ENCODE measurements around the gene UACA.
"Not testable (repeated sequence)": the region's sequence is repeated elsewhere in the genome, so short reads cannot be mapped to it uniquely, and the experiment has no call there.

Gene UACA

GRCh38 chr15:70663069-70663468 is 100.3 kb downstream of the UACA start:
- WGBS, 2 experiments (ENCODE audit: insufficient coverage in 2 of 2), result 100% methylated on average over 1 of the region's 3 CpGs; no CpG with 5 or more reads in 1 of the 2 experiments
- H3K4me1 ChIP-seq (ENCODE audit: control insufficient read depth, insufficient read depth, low read length, poor library complexity, severe bottlenecking); H3K9me3 ChIP-seq (ENCODE audit: control insufficient read depth, low read length); H3K4me3 ChIP-seq (ENCODE audit: extremely low read depth, insufficient read depth, low read length, poor library complexity, severe bottlenecking); H3K27ac ChIP-seq (ENCODE audit: low read depth, low read length, severe bottlenecking): not testable (repeated sequence)
- H3K36me3 ChIP-seq (ENCODE audit: control insufficient read depth, insufficient read depth, low read length), result peaks cover 67% of the 10 kb centered on the region

GRCh38 chr15:70659662-70660061 is 103.7 kb downstream of the UACA start:
- H3K4me1 ChIP-seq (ENCODE audit: control insufficient read depth, insufficient read depth, low read length, poor library complexity, severe bottlenecking), result no peaks in the 10 kb centered on the region
- H3K4me3 ChIP-seq (ENCODE audit: extremely low read depth, insufficient read depth, low read length, poor library complexity, severe bottlenecking), result no peak overlapping the region
- H3K27ac ChIP-seq (ENCODE audit: low read depth, low read length, severe bottlenecking), result no peak overlapping the region
- H3K9me3 ChIP-seq (ENCODE audit: control insufficient read depth, low read length), result no peaks in the 10 kb centered on the region
- H3K36me3 ChIP-seq (ENCODE audit: control insufficient read depth, insufficient read depth, low read length), result peaks cover 55% of the 10 kb centered on the region
- 100% methylated on average over 1 to 2 of the region's 3 CpGs for WGBS, 2 experiments (ENCODE audit: insufficient coverage in 2 of 2)

- peaks cover 47% of the 10 kb centered on the region for H3K36me3 ChIP-seq (ENCODE audit: control insufficient read depth, insufficient read depth, low read length)
- no peaks in the 10 kb centered on the region for H3K9me3 ChIP-seq (ENCODE audit: control insufficient read depth, low read length)
- no peaks in the 10 kb centered on the region for H3K4me1 ChIP-seq (ENCODE audit: control insufficient read depth, insufficient read depth, low read length, poor library complexity, severe bottlenecking)
- no peak overlapping the region for H3K27ac ChIP-seq (ENCODE audit: low read depth, low read length, severe bottlenecking)
- H3K4me3 ChIP-seq (ENCODE audit: extremely low read depth, insufficient read depth, low read length, poor library complexity, severe bottlenecking), result no peak overlapping the region
- 80% methylated on average over 1 of the region's 3 CpGs; no CpG with 5 or more reads in 1 of the 2 experiments for WGBS, 2 experiments (ENCODE audit: insufficient coverage in 2 of 2)
These were observed 104.7 kb downstream of the UACA start for GRCh38 chr15:70658641-70659040.

DNA sequence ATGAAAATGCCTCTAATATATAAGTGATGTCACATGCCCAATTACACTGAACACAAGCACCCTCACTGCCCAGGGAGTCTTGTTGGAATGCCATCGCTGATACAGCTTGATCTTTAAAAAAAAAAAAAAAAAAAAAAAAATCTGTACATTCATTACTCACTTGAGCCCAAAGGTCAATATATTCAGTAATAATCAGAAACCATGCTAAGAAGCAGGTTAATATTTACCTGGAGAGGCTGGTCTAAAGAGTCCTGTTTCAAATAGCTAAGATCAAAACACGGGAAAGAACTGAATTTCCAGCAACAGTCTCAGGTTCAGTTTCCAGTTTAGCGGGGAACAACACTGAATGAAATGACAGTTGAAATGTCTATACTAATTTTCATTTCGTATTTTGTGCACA is 109.9 kb downstream of the UACA start:
- Histone ChIP-seq H3K36me3 (ENCODE audit: control insufficient read depth, insufficient read depth, low read length) (peaks cover 28% of the 10 kb centered on the region), H3K4me1 (ENCODE audit: control insufficient read depth, insufficient read depth, low read length, poor library complexity, severe bottlenecking) (no peaks in the 10 kb centered on the region), H3K27ac (ENCODE audit: low read depth, low read length, severe bottlenecking) (no peak overlapping the region), H3K9me3 (ENCODE audit: control insufficient read depth, low read length) (no peaks in the 10 kb centered on the region), H3K4me3 (ENCODE audit: extremely low read depth, insufficient read depth, low read length, poor library complexity, severe bottlenecking) (no peak overlapping the region)
- 90 to 100% methylated on average over 1 to 2 of the region's 4 CpGs for WGBS, 2 experiments (ENCODE audit: insufficient coverage in 2 of 2)

DNA sequence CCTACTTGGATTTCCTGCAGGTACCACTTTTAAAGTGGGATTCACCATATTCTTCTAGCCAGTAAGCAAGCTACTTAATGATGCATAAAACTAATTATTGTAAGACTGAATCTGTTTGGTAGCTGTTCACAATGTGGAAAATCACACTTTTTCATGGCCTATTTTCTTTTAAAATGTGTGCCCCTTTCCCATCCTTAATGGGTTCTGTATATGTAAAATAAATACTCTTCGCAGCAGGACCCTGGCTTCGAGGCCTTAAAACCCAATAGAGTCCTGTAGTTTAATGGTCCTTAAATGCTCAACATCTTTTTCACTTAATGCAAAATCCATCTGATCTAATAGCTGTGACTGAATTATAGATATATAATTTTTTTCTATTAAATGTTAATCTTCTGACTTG is 111.0 kb downstream of the UACA start:
- no peak overlapping the region for H3K4me3 ChIP-seq (ENCODE audit: extremely low read depth, insufficient read depth, low read length, poor library complexity, severe bottlenecking)
- no peaks in the 10 kb centered on the region for H3K4me1 ChIP-seq (ENCODE audit: control insufficient read depth, insufficient read depth, low read length, poor library complexity, severe bottlenecking)
- H3K27ac ChIP-seq (ENCODE audit: low read depth, low read length, severe bottlenecking), result no peak overlapping the region
- H3K36me3 ChIP-seq (ENCODE audit: control insufficient read depth, insufficient read depth, low read length), result peaks cover 19% of the 10 kb centered on the region
- no peaks in the 10 kb centered on the region for H3K9me3 ChIP-seq (ENCODE audit: control insufficient read depth, low read length)
- no CpG with 5 or more reads among the region's 2 CpGs for WGBS, 2 experiments (ENCODE audit: insufficient coverage in 2 of 2)

DNA sequence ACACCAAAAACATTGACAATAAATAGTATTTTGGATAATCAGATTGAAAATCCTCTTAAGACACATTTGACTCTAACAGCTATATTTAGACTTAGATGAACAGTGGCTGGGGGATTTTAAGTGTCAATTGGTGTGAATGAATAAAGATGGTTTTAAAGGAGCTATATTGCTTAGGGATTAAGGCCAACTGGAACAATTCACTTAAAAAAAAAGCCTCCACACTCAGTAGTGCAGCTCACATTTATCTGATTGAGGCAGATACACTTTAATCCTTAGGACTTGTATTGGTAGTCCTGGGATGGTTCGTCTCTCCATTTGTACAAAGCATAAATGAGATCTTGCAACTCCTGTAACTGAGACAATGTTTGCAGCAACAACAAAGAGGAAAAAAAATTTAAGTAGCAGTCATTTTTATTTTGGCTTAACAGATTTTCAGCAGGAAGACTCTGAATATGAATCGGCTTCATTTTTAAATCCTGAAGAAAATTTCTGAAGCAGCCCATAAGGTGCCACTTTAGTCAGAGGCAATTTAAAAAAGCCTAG is 112.0 kb downstream of the UACA start:
- WGBS, 2 experiments (ENCODE audit: insufficient coverage in 2 of 2), result 94 to 100% methylated on average over 1 to 2 of the region's 2 CpGs
- Histone ChIP-seq H3K36me3 (ENCODE audit: control insufficient read depth, insufficient read depth, low read length) (peaks cover 10% of the 10 kb centered on the region), H3K9me3 (ENCODE audit: control insufficient read depth, low read length) (no peaks in the 10 kb centered on the region), H3K27ac (ENCODE audit: low read depth, low read length, severe bottlenecking) (no peak overlapping the region), H3K4me3 (ENCODE audit: extremely low read depth, insufficient read depth, low read length, poor library complexity, severe bottlenecking) (no peak overlapping the region), H3K4me1 (ENCODE audit: control insufficient read depth, insufficient read depth, low read length, poor library complexity, severe bottlenecking) (no peaks in the 10 kb centered on the region)

GRCh38 chr15:70650567-70651302 is 112.6 kb downstream of the UACA start:
- Histone ChIP-seq H3K4me1 (ENCODE audit: control insufficient read depth, insufficient read depth, low read length, poor library complexity, severe bottlenecking) (no peaks in the 10 kb centered on the region), H3K9me3 (ENCODE audit: control insufficient read depth, low read length) (no peaks in the 10 kb centered on the region), H3K27ac (ENCODE audit: low read depth, low read length, severe bottlenecking) (no peak overlapping the region), H3K36me3 (ENCODE audit: control insufficient read depth, insufficient read depth, low read length) (peaks cover 10% of the 10 kb centered on the region), H3K4me3 (ENCODE audit: extremely low read depth, insufficient read depth, low read length, poor library complexity, severe bottlenecking) (no peak overlapping the region)
- 91 to 96% methylated on average over 4 of the region's 10 CpGs for WGBS, 2 experiments (ENCODE audit: insufficient coverage in 2 of 2)

DNA sequence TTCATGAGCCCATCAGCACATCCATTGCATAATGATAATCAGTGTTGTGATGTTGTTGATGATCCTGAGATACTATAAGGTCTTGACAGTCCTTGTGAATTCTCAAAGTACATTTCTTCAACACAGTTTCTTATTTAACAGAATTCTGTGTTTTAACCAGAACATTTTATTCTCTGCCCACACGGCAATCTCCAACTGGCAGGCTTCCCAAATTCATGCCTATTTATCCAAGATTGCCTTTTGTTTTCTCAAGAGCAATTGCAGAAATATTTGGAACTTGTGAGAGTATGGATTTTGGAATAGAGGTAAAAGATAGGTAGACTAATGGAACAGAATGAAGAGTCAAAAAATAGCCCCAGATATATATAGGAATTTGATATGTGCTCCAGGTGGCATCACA is 116.0 kb downstream of the UACA start:
- Histone ChIP-seq H3K27ac (ENCODE audit: low read depth, low read length, severe bottlenecking) (no peak overlapping the region), H3K4me1 (ENCODE audit: control insufficient read depth, insufficient read depth, low read length, poor library complexity, severe bottlenecking) (peaks cover 11% of the 10 kb centered on the region), H3K36me3 (ENCODE audit: control insufficient read depth, insufficient read depth, low read length) (no peaks in the 10 kb centered on the region), H3K9me3 (ENCODE audit: control insufficient read depth, low read length) (no peaks in the 10 kb centered on the region), H3K4me3 (ENCODE audit: extremely low read depth, insufficient read depth, low read length, poor library complexity, severe bottlenecking) (no peak overlapping the region)
- no CpG with 5 or more reads among the region's 1 CpG for WGBS, 2 experiments (ENCODE audit: insufficient coverage in 2 of 2)

DNA sequence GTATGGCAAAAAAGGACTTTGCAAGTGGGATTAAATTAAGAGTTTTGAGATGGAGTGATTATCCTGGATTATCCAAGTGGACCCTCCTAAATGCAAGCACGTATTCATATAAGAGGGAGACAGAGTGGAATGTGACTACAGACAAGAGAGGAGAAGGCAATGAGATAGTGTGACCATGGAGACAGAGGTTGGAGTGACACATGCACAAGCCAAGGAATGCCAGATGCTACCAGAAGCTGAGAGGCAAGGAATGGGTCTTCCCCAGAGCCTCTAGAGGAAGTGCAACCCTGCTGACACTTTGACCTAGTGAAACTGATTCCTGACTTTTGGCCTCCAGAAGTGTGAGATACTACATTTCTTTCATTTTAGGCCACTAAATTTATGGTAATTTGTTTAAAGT is 117.2 kb downstream of the UACA start:
- Histone ChIP-seq H3K36me3 (ENCODE audit: control insufficient read depth, insufficient read depth, low read length) (no peaks in the 10 kb centered on the region), H3K27ac (ENCODE audit: low read depth, low read length, severe bottlenecking) (no peak overlapping the region), H3K4me1 (ENCODE audit: control insufficient read depth, insufficient read depth, low read length, poor library complexity, severe bottlenecking) (peaks cover 11% of the 10 kb centered on the region), H3K4me3 (ENCODE audit: extremely low read depth, insufficient read depth, low read length, poor library complexity, severe bottlenecking) (no peak overlapping the region), H3K9me3 (ENCODE audit: control insufficient read depth, low read length) (no peaks in the 10 kb centered on the region)
- WGBS, 2 experiments (ENCODE audit: insufficient coverage in 2 of 2), result 90 to 94% methylated on average over 1 of the region's 1 CpG

- WGBS, 2 experiments (ENCODE audit: insufficient coverage in 2 of 2), result no CpG with 5 or more reads among the region's 1 CpG
- H3K36me3 ChIP-seq (ENCODE audit: control insufficient read depth, insufficient read depth, low read length), result no peaks in the 10 kb centered on the region
- H3K4me1 ChIP-seq (ENCODE audit: control insufficient read depth, insufficient read depth, low read length, poor library complexity, severe bottlenecking), result peaks cover 11% of the 10 kb centered on the region
- no peak overlapping the region for H3K27ac ChIP-seq (ENCODE audit: low read depth, low read length, severe bottlenecking)
- no peaks in the 10 kb centered on the region for H3K9me3 ChIP-seq (ENCODE audit: control insufficient read depth, low read length)
- no peak overlapping the region for H3K4me3 ChIP-seq (ENCODE audit: extremely low read depth, insufficient read depth, low read length, poor library complexity, severe bottlenecking)
These were observed 119.6 kb downstream of the UACA start for GRCh38 chr15:70643783-70644125.

DNA sequence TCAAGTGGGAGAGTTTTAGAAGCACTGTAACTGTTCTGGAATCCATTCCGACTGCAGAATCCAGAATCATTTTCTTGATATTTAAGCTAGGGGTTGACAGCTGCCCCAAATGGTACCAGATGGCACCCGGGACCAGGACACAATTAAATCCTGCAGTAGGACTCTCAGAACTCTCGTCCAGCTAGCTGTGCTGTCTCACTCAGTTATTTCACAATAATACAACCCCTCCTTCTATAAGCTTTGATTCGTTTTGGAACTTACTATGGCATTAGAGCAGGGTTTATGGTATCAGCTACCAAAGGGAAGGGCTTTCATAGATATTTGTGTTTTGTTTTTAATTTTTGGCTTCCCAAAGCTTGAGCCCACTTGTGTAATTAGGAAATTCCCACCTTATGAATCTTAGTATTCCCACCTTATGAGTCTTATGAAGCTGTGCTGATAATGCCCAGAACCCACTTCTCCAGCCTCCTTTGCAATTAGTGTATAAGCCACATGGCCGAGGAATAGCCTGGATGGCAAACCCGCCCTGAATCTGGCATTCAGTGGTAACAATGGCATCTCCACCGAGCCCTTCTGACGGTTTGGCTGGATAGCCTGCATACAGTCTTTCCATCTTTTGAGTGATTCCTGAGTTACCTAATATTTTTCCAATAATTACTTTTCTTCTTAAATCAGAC is 120.1 kb downstream of the UACA start:
- no peaks in the 10 kb centered on the region for H3K36me3 ChIP-seq (ENCODE audit: control insufficient read depth, insufficient read depth, low read length)
- peaks cover 11% of the 10 kb centered on the region for H3K4me1 ChIP-seq (ENCODE audit: control insufficient read depth, insufficient read depth, low read length, poor library complexity, severe bottlenecking)
- WGBS, 2 experiments (ENCODE audit: insufficient coverage in 2 of 2), result 89 to 94% methylated on average over 6 to 7 of the region's 8 CpGs
- H3K9me3 ChIP-seq (ENCODE audit: control insufficient read depth, low read length), result no peaks in the 10 kb centered on the region
- H3K27ac ChIP-seq (ENCODE audit: low read depth, low read length, severe bottlenecking), result no peak overlapping the region
- no peak overlapping the region for H3K4me3 ChIP-seq (ENCODE audit: extremely low read depth, insufficient read depth, low read length, poor library complexity, severe bottlenecking)

All from mesodermal cell (in vitro differentiated cells).